Measurements from ENCODE around the gene MYOM3. TPM values are rescaled to one million over a fixed set of nuclear protein-coding genes. Genes with fewer than 3 reads are reported as not detected.

The MYOM3 gene
- total RNA-seq, 2 donors from 2014 or later = 0.11 to 0.15 TPM

DNA sequence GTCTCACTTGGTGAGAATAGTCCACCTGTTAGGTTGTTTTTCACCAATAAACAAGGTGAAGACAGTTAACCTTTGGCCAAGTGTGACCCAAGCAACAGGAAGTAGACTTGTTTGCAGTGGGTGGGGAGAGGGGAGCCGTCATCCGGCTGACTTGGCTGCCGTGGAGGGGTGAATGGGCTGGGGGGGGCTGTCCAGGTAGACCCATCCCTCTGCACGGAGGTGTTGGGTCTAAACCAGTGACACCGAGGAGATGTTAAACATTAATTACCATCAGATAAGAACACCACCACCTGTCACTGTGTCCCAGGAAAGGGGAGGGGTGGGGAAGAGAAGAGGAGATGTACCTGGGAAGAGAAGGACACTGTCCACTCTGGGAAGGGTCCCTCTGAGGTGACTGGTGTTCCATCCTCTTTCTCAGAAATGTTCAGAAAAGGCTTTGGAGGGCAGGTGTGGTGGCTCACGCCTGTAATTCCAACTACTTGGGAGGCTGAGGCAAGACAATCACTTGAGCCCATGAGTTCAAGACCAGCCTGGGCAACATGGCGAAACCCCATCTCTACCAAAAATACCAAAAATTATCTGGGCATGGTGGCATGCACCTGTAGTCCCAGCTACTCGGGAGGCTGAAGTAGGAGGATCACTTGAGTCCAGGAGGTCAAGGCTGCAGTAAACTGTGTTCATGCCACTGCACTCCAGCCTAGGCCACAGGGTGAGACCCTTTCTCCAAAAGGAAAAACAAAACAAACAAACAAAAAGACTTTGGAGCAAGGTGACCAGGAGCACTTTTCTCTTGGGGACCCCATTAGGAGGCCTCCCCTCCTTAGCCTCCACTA is 6.7 kb upstream of the MYOM3 start:
- Mint-ChIP-seq H3K9me3 (no peaks in the 10 kb centered on the region), H3K27ac (no peak overlapping the region), H3K4me3 (no peak overlapping the region), H3K4me1 (peaks cover 6% of the 10 kb centered on the region), H3K27me3 (ENCODE audit: insufficient read depth) (no peaks in the 10 kb centered on the region), H3K36me3 (ENCODE audit: low read depth) (no peaks in the 10 kb centered on the region)
- TF ChIP-seq, protein P1, sequence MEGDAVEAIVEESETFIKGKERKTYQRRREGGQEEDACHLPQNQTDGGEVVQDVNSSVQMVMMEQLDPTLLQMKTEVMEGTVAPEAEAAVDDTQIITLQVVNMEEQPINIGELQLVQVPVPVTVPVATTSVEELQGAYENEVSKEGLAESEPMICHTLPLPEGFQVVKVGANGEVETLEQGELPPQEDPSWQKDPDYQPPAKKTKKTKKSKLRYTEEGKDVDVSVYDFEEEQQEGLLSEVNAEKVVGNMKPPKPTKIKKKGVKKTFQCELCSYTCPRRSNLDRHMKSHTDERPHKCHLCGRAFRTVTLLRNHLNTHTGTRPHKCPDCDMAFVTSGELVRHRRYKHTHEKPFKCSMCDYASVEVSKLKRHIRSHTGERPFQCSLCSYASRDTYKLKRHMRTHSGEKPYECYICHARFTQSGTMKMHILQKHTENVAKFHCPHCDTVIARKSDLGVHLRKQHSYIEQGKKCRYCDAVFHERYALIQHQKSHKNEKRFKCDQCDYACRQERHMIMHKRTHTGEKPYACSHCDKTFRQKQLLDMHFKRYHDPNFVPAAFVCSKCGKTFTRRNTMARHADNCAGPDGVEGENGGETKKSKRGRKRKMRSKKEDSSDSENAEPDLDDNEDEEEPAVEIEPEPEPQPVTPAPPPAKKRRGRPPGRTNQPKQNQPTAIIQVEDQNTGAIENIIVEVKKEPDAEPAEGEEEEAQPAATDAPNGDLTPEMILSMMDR (conservative IDR thresholded peaks at IDR 0.05) = no peak
- no peak overlapping the region for H3K27ac ChIP-seq (ENCODE audit: low read depth, low read length)
- peaks cover 4% of the 10 kb centered on the region for H3K4me1 ChIP-seq (ENCODE audit: control insufficient read depth, insufficient read depth, low read length)
- 92 to 93% methylated on average over 3 to 6 of the region's 8 CpGs for WGBS, 2 experiments (ENCODE audit: insufficient coverage in 1 of 2, insufficient read length in 1 of 2)
- no peak for DNase-seq
- no peak overlapping the region for H3K4me3 ChIP-seq (ENCODE audit: low read length)
- H3K9me3 ChIP-seq (ENCODE audit: control insufficient read depth, low read length) = no peaks in the 10 kb centered on the region
- peaks cover 5% of the 10 kb centered on the region for H3K27me3 ChIP-seq (ENCODE audit: control insufficient read depth, insufficient read depth, low read length, poor library complexity, severe bottlenecking)
- H3K36me3 ChIP-seq (ENCODE audit: control insufficient read depth, insufficient read depth, low read length) = no peaks in the 10 kb centered on the region
- no peak overlapping the region for H3K9ac ChIP-seq (ENCODE audit: extremely low read depth, low read length, poor library complexity, severe bottlenecking)

DNA sequence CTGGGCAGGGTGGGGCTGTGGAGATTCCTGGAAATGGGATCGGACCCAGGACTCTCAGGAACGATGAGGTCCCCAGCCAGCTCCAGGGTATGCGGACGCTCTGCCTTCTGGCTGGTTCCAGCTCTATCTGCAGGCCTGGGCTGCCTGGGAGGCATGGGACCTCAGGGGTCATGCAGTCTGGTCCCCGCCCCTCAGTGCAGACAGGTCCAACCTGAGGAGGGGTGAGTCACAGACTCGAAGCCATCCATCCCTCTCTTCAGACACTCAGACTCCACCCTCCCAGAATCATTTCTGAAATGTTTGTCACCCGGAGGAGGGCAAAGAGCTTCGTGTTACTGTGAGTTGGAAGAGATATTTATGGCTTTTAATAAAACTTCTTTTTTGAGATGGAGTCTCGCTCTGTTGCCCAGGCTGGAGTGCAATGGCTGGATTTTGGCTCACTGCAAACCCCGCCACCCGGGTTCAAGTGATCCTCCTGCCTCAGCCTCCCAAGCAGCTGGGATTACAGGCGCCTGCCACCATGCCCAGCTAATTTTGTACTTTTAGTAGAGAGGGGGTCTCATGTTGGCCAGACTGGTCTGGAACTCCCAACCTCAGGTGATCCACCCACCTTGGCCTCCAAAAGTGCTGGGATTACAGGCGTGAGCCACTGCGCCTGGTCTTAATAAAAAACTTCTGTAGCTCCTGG is 5.9 kb upstream of the MYOM3 start:
- no peak overlapping the region for H3K9ac ChIP-seq (ENCODE audit: extremely low read depth, low read length, poor library complexity, severe bottlenecking)
- Mint-ChIP-seq H3K36me3 (ENCODE audit: low read depth) (no peaks in the 10 kb centered on the region), H3K9me3 (no peaks in the 10 kb centered on the region), H3K27me3 (ENCODE audit: insufficient read depth) (no peaks in the 10 kb centered on the region), H3K4me3 (no peak overlapping the region), H3K27ac (no peak overlapping the region), H3K4me1 (peaks cover 6% of the 10 kb centered on the region)
- H3K27ac ChIP-seq (ENCODE audit: low read depth, low read length) = no peak overlapping the region
- H3K4me1 ChIP-seq (ENCODE audit: control insufficient read depth, insufficient read depth, low read length) = peaks cover 4% of the 10 kb centered on the region
- TF ChIP-seq, protein P1 (conservative IDR thresholded peaks at IDR 0.05) = no peak
- H3K4me3 ChIP-seq (ENCODE audit: low read length) = no peak overlapping the region
- no peaks in the 10 kb centered on the region for H3K9me3 ChIP-seq (ENCODE audit: control insufficient read depth, low read length)
- 85 to 86% methylated on average over 4 to 14 of the region's 14 CpGs for WGBS, 2 experiments (ENCODE audit: insufficient coverage in 1 of 2, insufficient read length in 1 of 2)
- peaks cover 7% of the 10 kb centered on the region for H3K27me3 ChIP-seq (ENCODE audit: control insufficient read depth, insufficient read depth, low read length, poor library complexity, severe bottlenecking)
- no peak for DNase-seq
- no peaks in the 10 kb centered on the region for H3K36me3 ChIP-seq (ENCODE audit: control insufficient read depth, insufficient read depth, low read length)

DNA sequence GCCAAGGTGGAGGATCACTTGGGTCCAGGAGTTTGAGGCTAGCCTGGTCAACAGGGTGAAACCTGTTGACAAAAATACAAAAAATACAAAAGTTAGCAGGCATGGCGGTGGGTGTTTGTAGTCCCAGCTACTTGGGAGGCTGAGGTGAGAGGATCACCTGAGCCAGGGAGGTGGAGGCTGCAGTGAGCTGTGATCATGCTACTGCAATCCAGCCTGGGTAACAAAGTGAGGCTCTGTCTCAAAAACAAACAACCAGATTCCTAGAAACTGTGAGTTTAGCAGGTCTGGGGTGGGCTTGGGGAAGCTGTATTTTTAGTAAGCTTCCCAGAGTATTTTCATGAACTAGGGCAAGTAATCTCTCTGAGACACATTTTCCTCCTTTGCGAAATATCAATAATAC is 5.2 kb upstream of the MYOM3 start:
- Mint-ChIP-seq H3K4me1 (peaks cover 9% of the 10 kb centered on the region), H3K36me3 (ENCODE audit: low read depth) (no peaks in the 10 kb centered on the region), H3K4me3 (no peak overlapping the region), H3K9me3 (no peaks in the 10 kb centered on the region), H3K27ac (no peak overlapping the region), H3K27me3 (ENCODE audit: insufficient read depth) (no peaks in the 10 kb centered on the region)
- no peaks in the 10 kb centered on the region for H3K9me3 ChIP-seq (ENCODE audit: control insufficient read depth, low read length)
- TF ChIP-seq, protein P1 (conservative IDR thresholded peaks at IDR 0.05) = no peak
- peaks cover 7% of the 10 kb centered on the region for H3K27me3 ChIP-seq (ENCODE audit: control insufficient read depth, insufficient read depth, low read length, poor library complexity, severe bottlenecking)
- H3K36me3 ChIP-seq (ENCODE audit: control insufficient read depth, insufficient read depth, low read length) = no peaks in the 10 kb centered on the region
- H3K27ac ChIP-seq (ENCODE audit: low read depth, low read length) = no peak overlapping the region
- H3K4me3 ChIP-seq (ENCODE audit: low read length) = no peak overlapping the region
- no peak overlapping the region for H3K9ac ChIP-seq (ENCODE audit: extremely low read depth, low read length, poor library complexity, severe bottlenecking)
- DNase-seq = no peak
- WGBS, 2 experiments (ENCODE audit: insufficient coverage in 1 of 2, insufficient read length in 1 of 2) = 86 to 89% methylated on average over 1 to 2 of the region's 2 CpGs
- peaks cover 4% of the 10 kb centered on the region for H3K4me1 ChIP-seq (ENCODE audit: control insufficient read depth, insufficient read depth, low read length)

Measured in endodermal cell (in vitro differentiated cells).